BE2C (cell line): ENCODE data around the gene NUB1.

Source experiments
- DNase-seq: peaks from one replicate; pipeline ENCODE4 v3.0.0-alpha.2; 2020
- H3K27me3 ChIP-seq: fragments of 250-450 bp; sonication (Bioruptor Pico); 2 replicates; pipeline ENCODE4 v1.5.1; 2020; ENCODE audit warnings: mild to moderate bottlenecking
- H3K36me3 ChIP-seq: fragments of 250-450 bp; sonication (Bioruptor Pico); 2 replicates; pipeline ENCODE4 v1.5.1; 2020; ENCODE audit warnings: mild to moderate bottlenecking
- H3K4me1 ChIP-seq: fragments of 250-450 bp; sonication (Bioruptor Pico); 2 replicates; pipeline ENCODE4 v1.5.1; 2020
- H3K4me3 ChIP-seq: 2 replicates; pipeline ENCODE4 v1.5.1; 2011; ENCODE audit warnings: low read depth, low read length
- H3K9me3 ChIP-seq: fragments of 250-450 bp; sonication (Bioruptor Pico); 2 replicates; pipeline ENCODE4 v1.5.1; 2020
- CTCF ChIP-seq: IDR thresholded peaks from 2 replicates; pipeline ENCODE4 v1.5.1; 2012; ENCODE audit warnings: mild to moderate bottlenecking, low read depth, low read length

The NUB1 gene

DNA sequence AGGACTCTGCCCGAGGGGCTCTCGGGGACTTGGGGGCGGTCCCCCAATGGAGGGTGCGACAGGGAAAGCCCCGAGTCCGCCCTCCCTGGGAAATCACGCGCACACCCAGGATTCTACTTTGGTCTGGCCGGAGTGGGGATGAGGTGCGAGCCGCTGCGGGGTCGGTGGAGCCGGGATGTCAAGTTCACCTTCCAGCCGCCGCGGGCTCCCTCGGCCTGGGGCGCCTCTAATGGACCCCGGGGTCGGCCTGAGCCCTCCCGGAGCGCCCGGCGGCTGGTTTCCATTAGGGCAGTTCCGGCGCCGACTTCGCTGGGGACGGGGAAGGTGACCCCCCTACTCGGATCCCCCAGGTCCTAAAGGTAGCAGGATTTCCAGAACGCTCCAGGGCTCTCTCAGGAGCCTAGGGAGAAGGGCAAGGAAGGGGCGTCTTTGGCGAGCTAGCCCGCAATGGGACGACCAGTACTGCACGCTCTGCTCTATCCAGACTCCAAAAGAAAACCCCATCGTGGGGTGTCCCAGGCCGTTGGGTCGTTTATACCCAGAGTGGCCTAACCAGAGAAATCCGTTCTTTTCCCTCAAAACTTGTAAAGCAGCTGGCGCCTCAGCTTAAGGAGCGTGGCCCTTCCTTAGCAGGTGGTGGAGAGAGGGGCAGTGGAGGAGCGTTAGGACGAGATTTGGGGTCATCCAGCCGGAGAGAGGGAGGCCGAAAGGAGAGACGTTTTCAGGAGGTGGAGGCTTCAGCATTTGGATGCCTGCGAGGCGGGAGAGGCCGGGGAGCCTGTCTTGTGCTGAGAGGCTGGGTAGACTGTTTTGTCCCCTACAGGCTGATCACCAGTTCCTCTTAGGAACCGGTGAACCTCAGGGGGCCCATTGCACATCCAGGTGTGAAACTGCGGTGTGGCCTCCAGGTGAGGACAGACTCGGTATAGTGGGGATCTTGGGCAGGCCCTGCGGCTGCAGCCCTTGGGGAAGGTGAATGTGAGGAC lies 69.1 kb downstream of the NUB1 start:
- peak; percentile 42 for DNase-seq
- Histone ChIP-seq H3K27me3 (peaks cover 52% of the 10 kb centered on the region), H3K9me3 (no peaks in the 10 kb centered on the region), H3K4me1 (no peaks in the 10 kb centered on the region), H3K36me3 (no peaks in the 10 kb centered on the region), H3K4me3 (peak overlapping the region; percentile 59)
- TF ChIP-seq CTCF, result no peak

- Histone ChIP-seq H3K27me3 (peaks cover 55% of the 10 kb centered on the region), H3K9me3 (no peaks in the 10 kb centered on the region), H3K36me3 (no peaks in the 10 kb centered on the region), H3K4me1 (no peaks in the 10 kb centered on the region), H3K4me3 (no peak overlapping the region)
- peak; percentile 11; the same call in 1 of the 2 replicates for TF ChIP-seq CTCF
- DNase-seq, result no peak
These were observed 69.9 kb downstream of the NUB1 start for GRCh38 chr7:151411551-151411950.

DNA sequence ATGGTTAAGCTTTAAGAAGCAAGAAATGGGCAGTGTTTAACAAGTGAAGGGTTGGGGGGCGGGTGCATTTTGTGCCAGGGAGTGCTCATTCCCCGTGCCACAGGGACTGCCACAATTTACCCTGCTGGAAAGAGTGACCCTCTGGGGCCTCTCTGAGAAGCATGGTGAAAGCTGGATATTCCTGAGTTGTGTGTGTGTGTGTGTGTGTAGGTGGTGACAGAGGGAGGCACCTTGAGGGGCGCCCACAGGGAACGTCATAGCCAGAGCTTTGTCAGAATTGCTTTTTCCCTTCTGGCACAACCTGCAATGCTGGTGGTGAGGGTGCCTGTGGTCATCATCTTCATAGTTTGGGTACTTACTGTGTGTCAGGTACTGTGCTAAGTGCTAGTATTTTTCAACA lies 70.7 kb downstream of the NUB1 start:
- DNase-seq, result no peak
- Histone ChIP-seq H3K4me1 (no peaks in the 10 kb centered on the region), H3K27me3 (peaks cover 55% of the 10 kb centered on the region), H3K36me3 (no peaks in the 10 kb centered on the region), H3K4me3 (no peak overlapping the region), H3K9me3 (no peaks in the 10 kb centered on the region)
- no peak for TF ChIP-seq CTCF

DNA sequence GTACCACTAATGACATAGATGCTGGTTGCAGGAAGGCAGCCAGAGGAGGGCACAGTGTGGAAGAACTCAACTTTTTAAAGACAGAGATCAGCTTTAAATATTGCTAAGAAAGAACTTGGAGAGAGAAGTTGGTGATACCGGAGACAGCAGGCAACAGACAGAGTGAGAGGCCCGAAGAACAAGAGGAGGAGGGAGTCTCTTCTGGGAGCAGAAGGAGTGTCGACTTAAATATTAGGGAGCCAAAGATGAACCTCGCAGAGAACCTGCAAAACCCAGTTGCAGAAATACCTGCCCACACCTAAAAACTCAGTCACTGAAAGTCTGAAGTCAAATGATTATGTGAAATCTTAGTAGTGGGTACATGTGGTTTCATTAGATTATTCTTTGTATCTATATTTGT lies 71.6 kb downstream of the NUB1 start:
- Histone ChIP-seq H3K4me1 (no peaks in the 10 kb centered on the region), H3K36me3 (no peaks in the 10 kb centered on the region), H3K27me3 (peaks cover 54% of the 10 kb centered on the region), H3K4me3 (no peak overlapping the region), H3K9me3 (no peaks in the 10 kb centered on the region)
- no peak for DNase-seq
- no peak for TF ChIP-seq CTCF

- H3K9me3 ChIP-seq, result no peaks in the 10 kb centered on the region
- TF ChIP-seq CTCF, result no peak
- no peaks in the 10 kb centered on the region for H3K36me3 ChIP-seq
- H3K4me3 ChIP-seq, result no peak overlapping the region
- peaks cover 31% of the 10 kb centered on the region for H3K27me3 ChIP-seq
- DNase-seq, result no peak
- H3K4me1 ChIP-seq, result no peaks in the 10 kb centered on the region
These were observed 73.9 kb downstream of the NUB1 start for GRCh38 chr7:151415375-151416105.
